ENCODE measurements around the gene HBEGF.

- TF ChIP-seq CTCF (IDR thresholded peaks at IDR 0.05) (no peak), EP300 (IDR thresholded peaks at IDR 0.05) (no peak)
Measured at GRCh38 chr5:140303966-140304365, 42.4 kb downstream of the HBEGF start.

All from tibial nerve (tissue), 4 donors.